K562 (cell line): ENCODE measurements around the gene SKIC2. TPM values are rescaled to one million over a fixed set of nuclear protein-coding genes. Genes with fewer than 3 reads are reported as not detected.

Experiments used
- ATAC-seq: fragments of 200-7000 bp; cut with Tn5 transposase; 3 replicates; pipeline ENCODE4 v1.9.1; 2020; ENCODE audit warnings: moderate library complexity
- BruUV-seq: library from RNA; stranded (reverse); fragments of 400-500 nt; replicated peaks from 2 replicates; lab custom pipeline; 2021; lab: Mats Ljungman, UMichigan
- CTCF ChIA-PET: fragments of 300-600 bp; formaldehyde crosslinking; extraction: SDS; loops from one replicate; lab custom pipeline; 2021; ENCODE audit warnings: low intra/inter-chr PET ratio; lab: Yijun Ruan, JAX
- POLR2A ChIA-PET: fragments of 300-600, 350-650 bp; sonication (Branson Sonifier 250); formaldehyde crosslinking; extraction: SDS; loops from one replicate; lab custom pipeline; 2021; ENCODE audit warnings: antibody characterized with exemption, inconsistent platforms; lab: Yijun Ruan, JAX
- DNase-seq, 4 experiments: peaks; one replicate each; pipeline versions ENCODE4 v3.0.0 to v3.0.0-alpha.2; 2011 to 2018; ENCODE audit warnings: low spot score in 3 of 4, mixed read lengths in 3 of 4; ENCODE audit errors: extremely low read depth in 1 of 4
- FAIRE-seq: peaks from 2 replicates; lab custom pipeline; 2011; peaks lifted over from hg19 to GRCh38; lab: Jason Lieb, UNC
- H2AFZ ChIP-seq: 2 replicates; pipeline ENCODE4 v1.6.0; 2011; ENCODE audit warnings: low read depth, low read length, control low read depth, inconsistent platforms
- H3K27ac ChIP-seq: fragments of 200-600 bp; 3 replicates; pipeline ENCODE4 v1.8.0; 2011; ENCODE audit warnings: low read depth, mild to moderate bottlenecking, control low read depth, inconsistent platforms, low read length, moderate library complexity, mixed read lengths; ENCODE audit errors: extremely low read depth
- H3K27me3 ChIP-seq, 2 experiments: fragments of 300-600 bp in 1 of 2; 2 replicates in 1 of 2; 3 replicates in 1 of 2; pipeline versions ENCODE4 v1.6.0 to v1.8.0; 2011; ENCODE audit warnings: inconsistent platforms in 2 of 2, low read length in 2 of 2, mild to moderate bottlenecking in 1 of 2, mixed read lengths in 1 of 2, moderate library complexity in 1 of 2; ENCODE audit not compliant: control insufficient read depth in 2 of 2, insufficient read depth in 2 of 2
- H3K36me3 ChIP-seq: fragments of 300-600 bp; 3 replicates; pipeline ENCODE4 v1.8.0; 2011; ENCODE audit warnings: mild to moderate bottlenecking, low read length, inconsistent platforms; ENCODE audit not compliant: control insufficient read depth, insufficient read depth
- H3K4me1 ChIP-seq, 2 experiments: fragments of 200-600 bp in 1 of 2; replicated peaks in 1 of 2; 2 replicates in 1 of 2; 3 replicates in 1 of 2; pipeline versions ENCODE4 v1.5.1 to v1.8.0; 2011; ENCODE audit warnings: inconsistent platforms in 2 of 2, low read length in 2 of 2, mild to moderate bottlenecking in 1 of 2, mixed read lengths in 1 of 2, moderate library complexity in 1 of 2; ENCODE audit not compliant: control insufficient read depth in 2 of 2, insufficient read depth in 2 of 2
- H3K4me2 ChIP-seq: 2 replicates; pipeline ENCODE4 v1.6.1; 2011; ENCODE audit warnings: low read length, control low read depth, inconsistent platforms, mixed read lengths; ENCODE audit not compliant: insufficient read depth
- H3K4me3 ChIP-seq: fragments of 200-600 bp; sonication (generic), shearing (Covaris generic); 2 replicates; pipeline ENCODE4 v1.5.1; 2016; ENCODE audit warnings: control low read depth, inconsistent platforms
- H3K79me2 ChIP-seq: fragments of 200-600 bp; 3 replicates; pipeline ENCODE4 v1.8.0; 2011; ENCODE audit warnings: low read length, inconsistent platforms; ENCODE audit not compliant: control insufficient read depth, insufficient read depth
- H3K9ac ChIP-seq, 2 experiments: 2 replicates each; pipeline versions ENCODE4 v1.6.0 to v1.6.1; 2011; ENCODE audit warnings: low read depth in 2 of 2, low read length in 2 of 2, control low read depth in 1 of 2, inconsistent platforms in 1 of 2, mild to moderate bottlenecking in 1 of 2, mixed read lengths in 1 of 2; ENCODE audit not compliant: insufficient read depth in 1 of 2
- H3K9me1 ChIP-seq: one replicate; pipeline ENCODE4 v1.6.0; 2011; ENCODE audit warnings: inconsistent platforms, mild to moderate bottlenecking, low read length, moderate library complexity; ENCODE audit not compliant: control insufficient read depth, insufficient read depth
- H3K9me3 ChIP-seq: replicated peaks from 2 replicates; pipeline ENCODE4 v1.5.1; 2011; ENCODE audit warnings: low read depth, low read length, inconsistent platforms; ENCODE audit not compliant: control insufficient read depth, insufficient read depth
- H4K20me1 ChIP-seq: replicated peaks from 2 replicates; pipeline ENCODE4 v1.6.1; 2011; ENCODE audit warnings: low read length, inconsistent platforms, mixed read lengths; ENCODE audit not compliant: control insufficient read depth, insufficient read depth
- BMI1 ChIP-seq: fragments of 150-350 bp; IDR thresholded peaks from 2 replicates; pipeline ENCODE4 v1.6.1; 2014; ENCODE audit warnings: low read length
- FOXM1 ChIP-seq, 2 experiments: fragments of 450-650 bp in 1 of 2; sonication (generic) in 1 of 2; formaldehyde crosslinking in 1 of 2; IDR thresholded peaks; 2 replicates each; pipeline versions ENCODE4 v1.6.1 to v1.9.0; 2017 to 2022; ENCODE audit warnings: low read depth in 2 of 2, mild to moderate bottlenecking in 2 of 2, missing genetic modification reagents in 1 of 2, moderate library complexity in 1 of 2
- GTF3C2 ChIP-seq: IDR thresholded peaks from 3 replicates; pipeline ENCODE4 v1.6.1; 2011; ENCODE audit warnings: borderline replicate concordance, mild to moderate bottlenecking, moderate library complexity; ENCODE audit not compliant: insufficient read length; ENCODE audit errors: extremely low read depth
- LCOR ChIP-seq: sonication (generic); formaldehyde crosslinking; IDR thresholded peaks from 2 replicates; pipeline ENCODE4 v1.8.0; 2022; ENCODE audit warnings: mild to moderate bottlenecking, missing genetic modification reagents
- MNT ChIP-seq, 2 experiments: fragments of 450-650 bp; conservative IDR thresholded peaks; 2 replicates each; pipeline ENCODE4 v1.6.1; 2017; ENCODE audit warnings: mild to moderate bottlenecking in 2 of 2, moderate library complexity in 2 of 2
- SIN3B ChIP-seq: fragments of 450-650 bp; IDR thresholded peaks from 2 replicates; pipeline ENCODE4 v1.6.1; 2017; ENCODE audit warnings: low read depth, mild to moderate bottlenecking, moderate library complexity
- SMAD4 ChIP-seq: fragments of 250-450 bp; sonication (Bioruptor Pico); conservative IDR thresholded peaks from 2 replicates; pipeline ENCODE4 v1.8.0; 2021; ENCODE audit warnings: inconsistent platforms, mild to moderate bottlenecking, moderate library complexity
- U2AF1 ChIP-seq: fragments of 200-400 bp; formaldehyde crosslinking; optimal IDR thresholded peaks from 2 replicates; pipeline ENCODE3; 2017; ENCODE audit warnings: mild to moderate bottlenecking, low read depth, low read length, moderate library complexity
- XRCC5 ChIP-seq: fragments of 200-400 bp; formaldehyde crosslinking; IDR thresholded peaks from 2 replicates; pipeline ENCODE4 v1.6.1; 2017; ENCODE audit warnings: low read depth, mild to moderate bottlenecking, low read length
- ZNF224 ChIP-seq: sonication (generic); formaldehyde crosslinking; IDR thresholded peaks from 2 replicates; pipeline ENCODE4 v1.8.0; 2022; ENCODE audit warnings: mild to moderate bottlenecking, missing genetic modification reagents
- ZNF316 ChIP-seq: fragments of 450-650 bp; IDR thresholded peaks from 2 replicates; pipeline ENCODE4 v1.6.1; 2016
- ZNF41 ChIP-seq: fragments of 250-450 bp; sonication (Bioruptor Pico); conservative IDR thresholded peaks from 2 replicates; pipeline ENCODE4 v1.4.0; 2020; ENCODE audit warnings: mild to moderate bottlenecking
- WGBS: fragments of 100-300 bp; shearing (Covaris generic); methylation state at CpG from one replicate; pipeline ENCODE4 v1.1.6; 2016; ENCODE audit warnings: low coverage, mixed read lengths; ENCODE audit not compliant: insufficient coverage; ENCODE audit errors: missing lambda C conversion rate; 5-methylcytosine and 5-hydroxymethylcytosine counted together
- in situ Hi-C: fragments of 300-500 bp; cut with MboI; formaldehyde crosslinking; loops from 4 replicates; pipeline ENCODE4 v1.15.0; 2018; ENCODE audit warnings: inconsistent platforms, mixed read lengths
- intact Hi-C: fragments of 100-400 bp; cut with micrococcal nuclease; formaldehyde crosslinking; loops from 2 replicates; pipeline ENCODE4 v1.14.2; 2022
- polyA plus RNA-seq, 8 experiments: library from polyadenylated mRNA; depleted of rRNA in 4 of 8; stranded (reverse) in 5 of 8; unstranded in 3 of 8; fragments of >200 nt; fragmentation: Nextera tagmentation in 2 of 8; fragmentation: Illumina TruSeq in 1 of 8; extraction: Ambion mirVana in 2 of 8; extraction: Trizol in 1 of 8; gene quantifications; 2 replicates each; pipeline versions ENCODE4 v1.2.1 to v1.2.3, GENCODE V29; 2011 to 2014; ENCODE audit warnings: inconsistent platforms in 1 of 8, missing spikeins in 1 of 8
- total RNA-seq, 7 experiments: library from RNA; depleted of rRNA in 6 of 7; stranded (reverse); fragments of >200 nt in 6 of 7; fragmentation: Illumina TruSeq in 2 of 7; extraction: Trizol in 2 of 7; gene quantifications; 2 replicates each; pipeline versions ENCODE4 v1.2.1 to v1.2.3, GENCODE V29; 2011 to 2021; ENCODE audit warnings: low replicate concordance in 1 of 7

SKIC2 gene
- total and polyA plus RNA-seq, 9 of the 15 experiments (the other 6 are each of a cell fraction or from before 2014, with no cell fraction given), result 3.3 to 94.6 (median 38.8) TPM

GRCh38 chr6:31967926-31968320 is 8.9 kb downstream of the SKIC2 start:
- BruUV-seq, result no TSS peak
- H3K9ac ChIP-seq, result peak overlapping the region in 1 of 2 experiments; percentile 24; a peak in 2 of 4 replicates
- no peak overlapping the region for H2AFZ ChIP-seq
- H3K27ac ChIP-seq, result no peak overlapping the region; the same call in 2 of the 3 replicates
- intact Hi-C loops, result no loop called here
- ChIA-PET CTCF (no interaction called here), POLR2A (interaction anchor here (0.8 to 5.8 kb wide), 3 partner anchors 10 to 201 kb away, joined by 4 to 74 read pairs (median 7); partner anchors contain the start of genes NELFE and SKIC2)
- H3K27me3 ChIP-seq, result no peaks in the 10 kb centered on the region
- H3K4me1 ChIP-seq, result peaks cover 41 to 50% of the 10 kb centered on the region in 2 experiments; a peak in 4 of 5 replicates
- H3K4me3 ChIP-seq, result no peak overlapping the region
- 70% methylated on average over 3 of the region's 3 CpGs for WGBS
- peaks cover 83% of the 10 kb centered on the region for H3K36me3 ChIP-seq
- H4K20me1 ChIP-seq, result no peaks in the 10 kb centered on the region
- FAIRE-seq, result no peak
- TF ChIP-seq MNT (conservative IDR thresholded peaks at IDR 0.05), result no peak
- TF ChIP-seq U2AF1, result no peak
- TF ChIP-seq SMAD4 (CRISPR knock-in tag), result no peak
- no peak for TF ChIP-seq SIN3B
- no peak for TF ChIP-seq ZNF41 (CRISPR knock-in tag)
- no peak for TF ChIP-seq BMI1
- TF ChIP-seq GTF3C2, result no peak
- TF ChIP-seq XRCC5, result no peak
- TF ChIP-seq ZNF224, result no peak
- no peak for TF ChIP-seq FOXM1 (IDR thresholded peaks at IDR 0.05; ENCODE audit: low read depth)
- TF ChIP-seq FOXM1 (CRISPR knock-in tag; IDR thresholded peaks at IDR 0.05; ENCODE audit: low read depth), result no peak
- no peak for TF ChIP-seq ZNF316
- no peak for TF ChIP-seq LCOR (CRISPR knock-in tag)
- TF ChIP-seq, all 486 proteins: peak for 0
- peaks cover 27% of the 10 kb centered on the region for H3K79me2 ChIP-seq
- DNase-seq (no peak), ATAC-seq (no peak)
- H3K4me2 ChIP-seq, result no peak overlapping the region
- no peaks in the 10 kb centered on the region for H3K9me3 ChIP-seq
- in situ Hi-C loops, result no loop called here
- no peaks in the 10 kb centered on the region for H3K9me1 ChIP-seq
